Fibroblast of skin of right biceps (primary cell): ENCODE measurements around the gene ALDH7A1.

ENCODE experiments used
- DNase-seq: peaks from one replicate; pipeline ENCODE4 v3.0.0-alpha.2; 2013

Gene ALDH7A1

DNA sequence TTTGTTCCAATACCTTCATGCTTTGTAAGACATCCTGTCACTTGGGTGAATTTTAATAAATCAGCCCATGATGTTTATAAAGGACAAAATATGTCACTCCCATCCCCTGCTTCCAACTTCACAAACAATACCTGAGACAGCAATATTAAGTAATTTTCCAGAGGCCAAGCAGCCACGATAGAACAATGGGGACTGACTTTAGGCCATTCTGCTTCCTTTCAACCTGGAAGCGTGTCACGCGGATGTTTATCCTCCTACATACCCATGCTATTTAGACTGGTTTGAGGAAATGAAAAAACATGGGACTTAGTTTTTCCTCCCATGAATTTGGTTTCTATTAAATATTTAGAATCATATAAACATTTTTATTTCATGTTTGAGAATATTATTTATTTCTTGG, 88.9 kb downstream of the ALDH7A1 start:
- DNase-seq: no peak

DNA sequence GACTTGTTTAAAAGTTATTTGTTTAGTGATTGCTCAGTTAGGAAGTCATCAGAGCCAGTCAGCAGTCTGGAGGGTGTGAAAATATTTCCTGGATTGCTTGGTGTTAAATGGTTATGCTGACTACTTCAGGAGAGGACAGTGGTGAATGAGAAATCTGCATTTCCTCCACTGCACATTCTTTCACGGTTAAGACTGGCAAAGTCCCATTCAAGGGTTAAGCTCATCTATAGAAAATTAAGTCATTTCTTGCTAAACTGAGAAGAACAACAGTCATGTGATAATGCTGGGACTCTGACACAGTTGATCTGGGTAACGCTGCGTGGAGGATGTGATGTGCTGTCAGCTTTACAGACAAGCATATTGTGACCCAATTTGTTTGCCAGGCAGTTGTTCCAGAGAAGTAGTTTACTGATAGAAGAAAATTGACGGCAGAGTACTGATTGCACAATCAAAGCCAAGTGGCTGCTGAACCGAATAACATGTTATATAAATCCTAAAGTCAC, 91.4 kb downstream of the ALDH7A1 start:
- DNase-seq: peak; percentile 71

- DNase-seq: no peak
These were observed 93.6 kb downstream of the ALDH7A1 start for GRCh38 chr5:126501448-126501847.

- DNase-seq: peak; percentile 16
These were observed 95.1 kb downstream of the ALDH7A1 start for GRCh38 chr5:126499853-126500342.

DNA sequence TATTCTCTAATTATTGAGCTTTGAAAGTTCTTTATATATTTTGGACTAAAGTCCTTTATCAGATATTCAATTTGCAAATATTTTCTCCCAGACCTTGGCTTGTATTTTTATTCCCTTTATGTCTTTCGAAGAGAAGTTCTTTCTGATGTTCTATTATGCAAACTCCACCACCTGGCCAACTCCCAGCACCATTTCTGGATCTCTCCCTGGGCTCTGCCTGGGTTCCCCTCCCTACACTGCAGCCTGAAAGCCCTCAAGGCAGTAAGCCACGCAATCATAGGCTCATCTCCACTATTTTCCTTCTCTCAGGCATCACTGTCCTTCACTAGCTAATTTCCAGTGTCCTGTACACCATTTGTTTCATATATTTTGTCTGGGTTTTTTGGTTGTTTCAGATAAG, 95.7 kb downstream of the ALDH7A1 start:
- no peak for DNase-seq

- no peak for DNase-seq
These were observed 97.5 kb downstream of the ALDH7A1 start for GRCh38 chr5:126497506-126497905.

DNA sequence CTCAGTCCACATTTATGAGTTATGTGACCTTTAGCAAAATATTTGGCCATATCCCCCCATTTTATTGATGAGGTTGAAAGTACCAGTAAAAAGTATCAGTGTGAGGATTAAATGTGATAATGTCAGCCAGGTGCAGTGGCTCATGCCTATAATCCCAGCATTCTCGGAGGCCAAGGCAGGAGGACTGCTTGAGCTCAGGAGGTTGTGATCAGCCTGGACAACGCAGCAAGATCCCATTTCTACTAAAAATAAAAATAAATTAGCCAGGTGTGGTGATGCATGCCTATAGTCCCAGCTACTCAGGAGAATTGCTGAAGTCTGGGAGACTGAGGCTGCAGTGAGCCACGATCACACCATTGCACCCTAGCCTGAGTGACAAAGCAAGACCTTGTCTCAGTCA, 100.6 kb downstream of the ALDH7A1 start:
- no peak for DNase-seq

GRCh38 chr5:126492939-126493338, 102.1 kb downstream of the ALDH7A1 start:
- DNase-seq: peak; percentile 41

GRCh38 chr5:126490167-126490940, 104.7 kb downstream of the ALDH7A1 start:
- DNase-seq: peak; percentile 68

DNA sequence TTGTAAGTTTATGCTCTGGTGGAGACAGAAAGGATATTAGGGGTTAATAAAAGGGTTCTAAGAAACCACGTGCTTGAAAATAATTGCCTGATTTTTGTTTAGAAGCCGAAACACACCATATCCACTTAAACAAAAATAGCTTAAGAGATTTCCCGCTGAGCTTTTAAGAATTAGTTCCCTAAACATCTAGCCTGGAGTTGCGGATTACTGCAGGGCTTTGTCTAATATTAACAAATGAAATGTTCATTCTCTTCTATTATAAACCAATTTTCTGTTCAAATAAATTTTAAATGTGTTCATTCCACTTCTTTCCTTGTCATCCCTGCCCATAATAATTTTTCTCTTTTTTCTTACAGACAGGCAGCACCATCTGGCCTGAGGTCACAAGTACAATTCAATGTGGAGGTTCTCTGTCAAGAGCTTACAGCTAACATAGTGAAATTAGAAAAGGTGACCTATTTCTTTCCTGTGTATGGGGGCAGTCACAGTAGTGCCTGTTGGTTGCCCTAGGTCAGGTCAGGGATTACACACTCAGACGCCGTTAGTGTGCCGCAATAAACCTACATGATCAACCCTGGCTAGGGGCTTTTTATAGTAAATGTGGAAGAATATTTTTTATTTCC, 106.5 kb downstream of the ALDH7A1 start:
- no peak for DNase-seq

GRCh38 chr5:126487596-126487995, 107.4 kb downstream of the ALDH7A1 start:
- no peak for DNase-seq

GRCh38 chr5:126486332-126486731, 108.7 kb downstream of the ALDH7A1 start:
- DNase-seq: no peak

- no peak for DNase-seq
These were observed 110.8 kb downstream of the ALDH7A1 start for GRCh38 chr5:126484253-126484652.

- DNase-seq: no peak
These were observed 111.9 kb downstream of the ALDH7A1 start for GRCh38 chr5:126483156-126483555.

DNA sequence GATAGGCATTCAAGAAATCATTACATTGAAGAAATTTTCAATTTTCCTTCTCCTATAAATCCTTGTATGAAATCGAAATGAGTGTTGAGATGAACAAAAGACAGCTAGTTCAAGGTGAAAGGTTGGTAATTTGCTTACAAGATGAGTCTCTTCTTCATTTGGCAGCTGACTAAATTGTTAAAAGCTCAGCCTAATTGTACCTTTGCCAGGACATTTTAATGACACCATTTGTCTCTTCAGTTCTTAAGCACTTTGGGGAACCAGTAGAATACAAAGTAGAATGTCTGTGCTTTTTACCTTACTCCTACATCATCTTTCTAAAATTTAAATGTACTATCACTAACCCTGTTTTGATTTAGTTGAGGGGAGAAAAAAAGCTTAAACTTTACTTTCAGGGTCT, 112.4 kb downstream of the ALDH7A1 start:
- DNase-seq: no peak

- peak; percentile 71 for DNase-seq
These were observed 113.8 kb downstream of the ALDH7A1 start for GRCh38 chr5:126481243-126481642.
